Left lobe of liver (tissue), 2 donors: ENCODE data around the gene ONECUT1. TPM values are rescaled to one million over a fixed set of nuclear protein-coding genes. Genes with fewer than 3 reads are reported as not detected.

Experiments used
- ATAC-seq: fragments of 200-7000 bp; cut with Tn5 transposase; one replicate; pipeline ENCODE4 v1.9.1; 2020; ENCODE audit warnings: mild to moderate bottlenecking, moderate library complexity
- DNase-seq: peaks from one replicate; pipeline ENCODE4 v3.0.0-alpha.2; 2020; ENCODE audit warnings: low spot score
- total RNA-seq: library from RNA; stranded (reverse); gene quantifications from one replicate; pipeline ENCODE4 v1.2.1, GENCODE V29; 2021
- donor health status: DM: no; HTN: no; CAD: no; lungs with moderate emphysema.
- donor health status: DM: no; HTN: yes; CAD: no.

The ONECUT1 gene
- total RNA-seq, 1 donor from 2014 or later = 63.0 TPM

GRCh38 chr15:52797625-52798501 lies 7.7 kb upstream of the ONECUT1 start:
- ATAC-seq (peak; percentile 47), DNase-seq (no peak)

- ATAC-seq (no peak), DNase-seq (no peak)
Measured at GRCh38 chr15:52796753-52797520, 6.8 kb upstream of the ONECUT1 start.

- ATAC-seq = no peak
- DNase-seq = no peak
Measured at GRCh38 chr15:52796228-52796521, 6.0 kb upstream of the ONECUT1 start.

DNA sequence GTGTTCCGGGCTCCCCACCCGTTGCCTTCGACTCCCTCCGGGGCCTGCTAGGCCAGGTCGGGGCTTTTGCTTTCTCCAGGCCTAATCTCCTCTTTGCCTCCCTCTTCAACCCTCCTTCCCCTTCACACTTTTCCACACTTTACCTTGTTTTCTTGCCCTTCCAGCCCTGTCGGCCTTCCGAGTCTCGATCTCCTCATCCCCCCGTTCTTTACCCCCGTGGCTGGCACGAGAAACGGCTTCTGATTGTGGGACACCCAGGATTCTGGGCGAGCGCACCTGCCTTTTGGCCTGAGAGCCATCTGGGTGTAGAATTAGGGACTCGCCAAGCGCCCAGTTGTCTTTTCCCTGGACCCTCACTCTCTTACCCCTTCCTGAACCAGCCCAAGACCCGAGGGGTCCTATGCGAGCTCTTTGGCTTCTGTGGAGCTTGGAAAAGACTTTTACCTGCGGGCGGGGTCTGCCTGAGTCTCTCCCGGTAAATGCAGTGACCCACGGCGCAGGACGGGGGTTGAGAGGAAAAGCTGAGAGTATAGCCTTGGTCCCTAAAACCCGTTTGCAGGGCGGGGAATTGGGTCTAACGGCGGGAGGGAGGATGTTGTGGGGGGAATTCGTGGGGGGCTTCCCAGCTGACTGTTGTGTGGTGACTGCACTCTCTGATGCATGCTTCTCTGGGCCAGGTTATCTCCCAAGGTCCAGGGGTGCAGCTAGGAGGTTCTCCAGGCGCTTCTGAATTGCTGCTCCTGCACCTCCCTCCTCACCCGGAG lies 5.5 kb upstream of the ONECUT1 start:
- DNase-seq (no peak), ATAC-seq (no peak)

- DNase-seq = no peak
- ATAC-seq = no peak
Measured at GRCh38 chr15:52794665-52795463, 4.7 kb upstream of the ONECUT1 start.

GRCh38 chr15:52791776-52792175 lies 1.6 kb upstream of the ONECUT1 start:
- DNase-seq (no peak), ATAC-seq (no peak)

- no peak for DNase-seq
- peak; percentile 1 for ATAC-seq
Measured at GRCh38 chr15:52790941-52791751, 1.0 kb upstream of the ONECUT1 start.

GRCh38 chr15:52789601-52790168 lies 451 bp downstream of the ONECUT1 start:
- ATAC-seq (peak; percentile 17), DNase-seq (no peak)

DNA sequence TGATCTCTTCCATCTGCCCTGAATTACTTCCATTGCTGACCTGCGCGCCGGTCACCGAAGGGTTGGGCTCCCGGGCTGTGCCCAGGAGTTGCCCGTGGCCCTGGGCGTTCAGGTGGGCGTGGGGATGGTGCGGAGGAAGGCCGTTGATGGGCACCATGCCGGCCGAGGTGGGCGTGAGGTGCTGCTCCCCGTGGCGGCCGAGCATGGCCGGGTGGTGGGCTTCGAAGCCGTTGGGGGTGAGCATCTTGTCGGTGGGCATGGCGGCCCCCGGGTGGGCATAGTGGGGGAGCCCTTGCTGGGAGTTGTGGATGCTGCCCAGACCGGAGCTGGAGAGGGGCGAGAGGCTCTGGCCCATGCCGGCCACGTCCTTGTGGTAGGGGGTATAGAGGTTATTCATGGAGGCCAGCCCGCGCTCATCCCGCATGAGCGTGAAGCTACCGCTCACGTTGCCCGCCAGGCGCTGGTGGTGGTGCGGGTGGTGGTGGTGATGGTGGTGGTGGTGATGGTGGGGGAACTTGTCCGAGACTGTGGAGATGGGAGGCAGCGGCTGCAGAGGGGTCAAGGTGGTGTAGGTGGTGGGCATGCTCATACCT lies 1.0 kb downstream of the ONECUT1 start:
- DNase-seq (no peak), ATAC-seq (no peak)

DNA sequence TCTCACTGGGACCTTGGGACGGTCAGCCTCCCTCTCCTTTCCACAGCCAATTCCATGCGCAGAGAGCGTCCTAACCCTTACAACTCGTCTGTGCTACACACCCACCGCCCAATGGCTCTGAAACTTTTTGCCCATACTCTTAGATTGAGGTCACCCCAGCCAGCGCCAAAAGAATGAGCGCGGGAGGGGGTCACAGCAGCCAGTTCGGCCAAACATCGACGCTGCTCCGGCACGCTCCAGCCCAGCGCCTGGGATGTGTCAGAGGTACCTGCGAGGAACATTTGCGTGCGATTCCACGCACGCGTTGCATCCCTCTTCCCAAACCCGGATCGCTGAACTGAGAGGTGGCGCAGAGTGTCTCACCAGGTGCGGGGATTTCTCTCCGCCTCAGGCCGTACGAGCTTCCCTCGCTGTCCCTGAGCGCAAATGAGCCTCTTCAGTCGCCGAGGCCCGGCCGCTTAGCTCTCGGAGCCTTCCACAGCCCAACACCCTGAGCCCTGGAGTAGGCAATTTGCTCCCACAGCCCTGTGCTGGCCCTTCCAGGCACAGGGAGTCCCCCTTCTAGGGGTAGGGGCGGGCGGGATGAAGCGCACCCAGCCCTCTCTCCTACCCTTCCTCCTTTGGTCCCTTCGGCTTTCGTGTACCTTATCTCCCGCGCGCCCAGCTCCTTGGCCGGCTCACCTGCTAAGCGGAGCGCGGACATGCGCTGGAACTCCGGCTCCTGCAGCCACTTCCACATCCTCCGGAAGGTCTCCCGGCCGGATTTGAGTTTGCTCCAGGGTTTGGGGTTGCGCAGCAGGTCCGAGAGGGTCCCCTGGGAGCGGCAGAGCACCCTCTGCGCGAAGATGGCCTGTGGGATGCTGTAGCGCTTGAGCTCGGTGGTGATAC lies 1.8 kb downstream of the ONECUT1 start:
- ATAC-seq (no peak), DNase-seq (no peak)

DNA sequence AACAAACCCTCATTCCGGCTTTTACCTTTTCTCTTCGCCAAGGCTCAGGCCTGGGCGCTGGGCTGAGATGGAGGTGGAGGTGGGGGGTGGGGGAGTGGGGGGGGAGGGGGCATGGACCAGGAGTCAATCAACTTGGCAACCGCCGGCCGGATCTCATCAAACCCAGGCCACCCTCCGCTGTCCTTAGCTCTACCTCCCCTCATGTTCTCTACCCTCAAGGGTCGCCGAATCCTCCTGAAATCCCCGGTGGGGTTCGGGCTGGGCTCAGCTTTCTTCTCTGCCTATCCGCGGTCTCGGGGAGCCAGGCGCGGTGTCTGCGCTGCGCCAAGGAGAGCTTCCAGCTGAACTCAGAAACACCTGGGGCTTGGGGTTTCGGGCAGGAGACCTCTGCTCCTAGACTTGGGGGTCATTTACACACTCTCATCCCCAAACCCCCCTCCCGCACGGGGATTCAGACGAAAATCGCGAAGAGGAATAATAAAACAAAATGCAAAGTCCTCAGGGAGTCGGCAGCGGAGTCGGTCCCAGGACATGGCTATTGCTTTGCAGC lies 2.5 kb downstream of the ONECUT1 start:
- DNase-seq (no peak), ATAC-seq (peak; percentile 3)

GRCh38 chr15:52787123-52787503 lies 3.0 kb downstream of the ONECUT1 start:
- no peak for DNase-seq

GRCh38 chr15:52786436-52787122 lies 3.6 kb downstream of the ONECUT1 start:
- ATAC-seq = peak; percentile 46
- DNase-seq = peak; percentile 91

More at GRCh38 chr15:52787123-52787503, 3.0 kb downstream of the ONECUT1 start:
- peak; percentile 0 for ATAC-seq

DNA sequence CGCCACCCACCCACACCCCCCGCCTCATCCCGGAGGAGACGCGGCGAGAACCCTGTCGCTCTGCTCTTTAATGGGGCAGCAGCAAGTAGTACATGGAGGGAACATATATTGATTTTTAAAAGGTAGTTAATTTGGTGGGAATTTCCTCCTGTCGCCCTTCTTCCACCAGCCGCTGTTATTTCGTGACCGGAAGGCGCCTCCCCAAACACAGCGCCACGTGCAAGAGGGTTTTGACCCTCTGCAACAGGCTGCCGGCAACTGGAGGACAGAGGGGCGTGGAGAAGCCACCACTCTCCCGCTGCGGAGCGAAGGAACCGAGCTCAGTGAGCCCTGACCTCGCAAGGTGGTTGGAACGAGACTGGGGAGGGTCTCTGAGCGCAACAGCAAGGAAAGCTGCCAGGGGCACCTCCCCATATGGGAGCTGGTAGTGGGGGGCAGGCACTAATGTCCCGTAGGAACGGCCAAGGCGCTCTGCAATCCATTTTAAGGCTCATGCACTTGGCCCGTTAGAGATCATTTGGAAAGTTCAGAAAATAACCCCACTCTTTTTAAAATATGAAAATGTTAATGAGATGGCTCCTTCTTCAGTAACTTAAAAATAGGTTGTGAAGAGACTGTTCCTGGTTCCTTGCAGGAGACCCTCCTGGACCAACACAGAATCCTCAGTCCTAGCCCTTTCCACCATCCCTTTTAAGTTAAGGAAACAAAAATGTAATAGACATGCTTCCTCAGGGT lies 4.3 kb downstream of the ONECUT1 start:
- ATAC-seq (peak; percentile 28), DNase-seq (peak; percentile 84)

DNA sequence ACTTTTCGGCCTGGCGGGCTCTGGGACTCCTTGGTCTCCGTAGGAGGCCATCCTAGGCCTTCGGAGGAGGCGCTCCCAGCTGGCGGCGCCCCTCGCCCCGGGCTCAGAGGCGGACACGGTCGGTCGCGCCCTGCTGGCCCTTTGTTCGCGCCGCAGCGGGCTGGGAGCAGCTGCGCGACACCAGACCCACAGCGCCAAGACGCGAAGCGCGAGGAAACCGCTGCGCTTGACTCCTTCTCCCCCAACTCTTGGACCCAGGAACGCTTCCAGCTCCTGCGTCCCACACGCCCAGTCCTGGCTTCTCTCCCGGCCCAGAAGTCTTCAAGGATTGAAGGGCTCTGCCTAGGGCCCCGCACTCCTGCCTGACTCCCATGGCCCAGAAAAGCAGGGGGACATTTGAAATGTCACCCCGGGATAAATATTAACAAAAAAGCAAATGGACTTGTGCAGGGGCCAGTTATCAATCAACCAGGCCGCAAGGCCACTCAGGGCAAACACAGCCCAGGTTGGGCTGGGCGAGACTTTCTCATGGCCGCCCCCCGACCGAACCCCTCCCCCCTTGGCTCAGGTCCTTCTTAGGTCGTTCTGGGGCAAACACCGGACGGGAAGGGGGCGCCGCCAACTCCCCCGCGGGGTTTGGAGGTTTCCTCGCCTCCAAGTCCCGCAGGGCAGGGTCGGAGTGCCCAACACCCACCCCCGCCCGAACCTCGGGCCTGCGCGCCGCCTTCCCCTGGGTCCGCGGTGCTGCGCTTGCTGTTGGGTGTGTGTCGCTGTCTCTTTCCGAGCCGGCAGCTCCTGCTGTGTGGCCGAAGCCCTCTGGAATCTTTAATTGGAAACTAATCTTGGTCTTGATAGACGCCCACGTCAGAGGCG lies 5.1 kb downstream of the ONECUT1 start:
- ATAC-seq (peak; percentile 55), DNase-seq (peak; percentile 97)
